Measurements from ENCODE around the gene TEPSIN. TPM values are rescaled to one million over a fixed set of nuclear protein-coding genes. Genes with fewer than 3 reads are reported as not detected.

The TEPSIN gene
- total RNA-seq, 2 donors from 2014 or later: 30.0 to 45.0 TPM

GRCh38 chr17:81218991-81219390 is 19.9 kb downstream of the TEPSIN start:
- Histone ChIP-seq H3K36me3 (ENCODE audit: control insufficient read depth, insufficient read depth, low read length) (no peaks in the 10 kb centered on the region), H3K9me3 (ENCODE audit: control insufficient read depth, low read length) (no peaks in the 10 kb centered on the region), H3K9ac (ENCODE audit: extremely low read depth, low read length, poor library complexity, severe bottlenecking) (no peak overlapping the region), H3K4me1 (ENCODE audit: control insufficient read depth, insufficient read depth, low read length) (peaks cover 9% of the 10 kb centered on the region), H3K27ac (ENCODE audit: low read depth, low read length) (no peak overlapping the region), H3K4me3 (ENCODE audit: low read length) (no peak overlapping the region), H3K27me3 (ENCODE audit: control insufficient read depth, insufficient read depth, low read length, poor library complexity, severe bottlenecking) (peaks cover 7% of the 10 kb centered on the region)
- Mint-ChIP-seq H3K4me3 (no peak overlapping the region), H3K4me1 (peaks cover 15% of the 10 kb centered on the region), H3K9me3 (no peaks in the 10 kb centered on the region), H3K27ac (no peak overlapping the region), H3K27me3 (ENCODE audit: insufficient read depth) (peaks cover 4% of the 10 kb centered on the region), H3K36me3 (ENCODE audit: low read depth) (peaks cover 15% of the 10 kb centered on the region)
- TF ChIP-seq, protein P1, sequence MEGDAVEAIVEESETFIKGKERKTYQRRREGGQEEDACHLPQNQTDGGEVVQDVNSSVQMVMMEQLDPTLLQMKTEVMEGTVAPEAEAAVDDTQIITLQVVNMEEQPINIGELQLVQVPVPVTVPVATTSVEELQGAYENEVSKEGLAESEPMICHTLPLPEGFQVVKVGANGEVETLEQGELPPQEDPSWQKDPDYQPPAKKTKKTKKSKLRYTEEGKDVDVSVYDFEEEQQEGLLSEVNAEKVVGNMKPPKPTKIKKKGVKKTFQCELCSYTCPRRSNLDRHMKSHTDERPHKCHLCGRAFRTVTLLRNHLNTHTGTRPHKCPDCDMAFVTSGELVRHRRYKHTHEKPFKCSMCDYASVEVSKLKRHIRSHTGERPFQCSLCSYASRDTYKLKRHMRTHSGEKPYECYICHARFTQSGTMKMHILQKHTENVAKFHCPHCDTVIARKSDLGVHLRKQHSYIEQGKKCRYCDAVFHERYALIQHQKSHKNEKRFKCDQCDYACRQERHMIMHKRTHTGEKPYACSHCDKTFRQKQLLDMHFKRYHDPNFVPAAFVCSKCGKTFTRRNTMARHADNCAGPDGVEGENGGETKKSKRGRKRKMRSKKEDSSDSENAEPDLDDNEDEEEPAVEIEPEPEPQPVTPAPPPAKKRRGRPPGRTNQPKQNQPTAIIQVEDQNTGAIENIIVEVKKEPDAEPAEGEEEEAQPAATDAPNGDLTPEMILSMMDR (conservative IDR thresholded peaks at IDR 0.05): no peak
- WGBS, 2 experiments (ENCODE audit: insufficient coverage in 1 of 2, insufficient read length in 1 of 2): 93 to 96% methylated on average over 8 to 11 of the region's 11 CpGs
- DNase-seq: no peak

DNA sequence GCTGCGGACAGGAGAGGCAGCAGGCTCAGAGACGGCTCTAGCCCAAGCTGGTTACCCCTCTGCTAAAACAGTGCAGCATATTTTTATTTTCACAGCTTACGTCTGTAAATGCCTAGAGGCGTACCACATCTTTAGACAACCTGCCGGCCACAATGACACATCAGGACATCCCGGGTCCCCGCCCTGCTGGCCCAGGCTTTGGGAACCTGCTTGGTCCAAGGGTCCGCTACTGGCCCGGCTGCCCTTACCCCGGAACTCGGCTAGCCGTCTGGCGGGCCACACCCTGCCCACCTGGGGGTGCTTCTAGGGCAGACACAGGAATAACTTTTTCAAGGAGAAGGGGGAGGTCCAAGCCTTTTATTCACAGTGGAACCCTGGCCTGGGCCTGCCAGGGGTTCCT is 20.4 kb downstream of the TEPSIN start:
- peaks cover 10% of the 10 kb centered on the region for H3K4me1 Mint-ChIP-seq
- Histone ChIP-seq H3K4me3 (ENCODE audit: low read length) (no peak overlapping the region), H3K4me1 (ENCODE audit: control insufficient read depth, insufficient read depth, low read length) (peaks cover 9% of the 10 kb centered on the region), H3K27ac (ENCODE audit: low read depth, low read length) (no peak overlapping the region), H3K9me3 (ENCODE audit: control insufficient read depth, low read length) (no peaks in the 10 kb centered on the region), H3K36me3 (ENCODE audit: control insufficient read depth, insufficient read depth, low read length) (no peaks in the 10 kb centered on the region), H3K27me3 (ENCODE audit: control insufficient read depth, insufficient read depth, low read length, poor library complexity, severe bottlenecking) (peaks cover 2% of the 10 kb centered on the region), H3K9ac (ENCODE audit: extremely low read depth, low read length, poor library complexity, severe bottlenecking) (no peak overlapping the region)
- TF ChIP-seq, protein P1 (conservative IDR thresholded peaks at IDR 0.05): no peak
- H3K36me3 Mint-ChIP-seq (ENCODE audit: low read depth): peaks cover 15% of the 10 kb centered on the region
- no peak for DNase-seq
- no peaks in the 10 kb centered on the region for H3K9me3 Mint-ChIP-seq
- H3K27ac Mint-ChIP-seq: no peak overlapping the region
- 79 to 89% methylated on average over 8 to 13 of the region's 13 CpGs for WGBS, 2 experiments (ENCODE audit: insufficient coverage in 1 of 2, insufficient read length in 1 of 2)
- H3K4me3 Mint-ChIP-seq: no peak overlapping the region
- H3K27me3 Mint-ChIP-seq (ENCODE audit: insufficient read depth): no peaks in the 10 kb centered on the region

- Histone ChIP-seq H3K9me3 (ENCODE audit: control insufficient read depth, low read length) (no peaks in the 10 kb centered on the region), H3K27ac (ENCODE audit: low read depth, low read length) (no peak overlapping the region), H3K36me3 (ENCODE audit: control insufficient read depth, insufficient read depth, low read length) (no peaks in the 10 kb centered on the region), H3K9ac (ENCODE audit: extremely low read depth, low read length, poor library complexity, severe bottlenecking) (no peak overlapping the region), H3K27me3 (ENCODE audit: control insufficient read depth, insufficient read depth, low read length, poor library complexity, severe bottlenecking) (no peaks in the 10 kb centered on the region), H3K4me3 (ENCODE audit: low read length) (no peak overlapping the region), H3K4me1 (ENCODE audit: control insufficient read depth, insufficient read depth, low read length) (peaks cover 9% of the 10 kb centered on the region)
- H3K36me3 Mint-ChIP-seq (ENCODE audit: low read depth): peaks cover 15% of the 10 kb centered on the region
- TF ChIP-seq, protein P1 (conservative IDR thresholded peaks at IDR 0.05): no peak
- no peak for DNase-seq
- 88 to 94% methylated on average over 16 to 18 of the region's 18 CpGs for WGBS, 2 experiments (ENCODE audit: insufficient coverage in 1 of 2, insufficient read length in 1 of 2)
- peaks cover 9% of the 10 kb centered on the region for H3K4me1 Mint-ChIP-seq
- no peaks in the 10 kb centered on the region for H3K9me3 Mint-ChIP-seq
- no peaks in the 10 kb centered on the region for H3K27me3 Mint-ChIP-seq (ENCODE audit: insufficient read depth)
- H3K4me3 Mint-ChIP-seq: no peak overlapping the region
- no peak overlapping the region for H3K27ac Mint-ChIP-seq
Observed at GRCh38 chr17:81217491-81217890, 21.4 kb downstream of the TEPSIN start.

All from endodermal cell (in vitro differentiated cells).